ENCODE data around the gene SPATA1. TPM values are rescaled to one million over a fixed set of nuclear protein-coding genes. Genes with fewer than 3 reads are reported as not detected.

SPATA1 gene
- polyA plus RNA-seq, 1 of the 3 experiments (the other 2 are of a cell fraction) = 1.2 TPM

DNA sequence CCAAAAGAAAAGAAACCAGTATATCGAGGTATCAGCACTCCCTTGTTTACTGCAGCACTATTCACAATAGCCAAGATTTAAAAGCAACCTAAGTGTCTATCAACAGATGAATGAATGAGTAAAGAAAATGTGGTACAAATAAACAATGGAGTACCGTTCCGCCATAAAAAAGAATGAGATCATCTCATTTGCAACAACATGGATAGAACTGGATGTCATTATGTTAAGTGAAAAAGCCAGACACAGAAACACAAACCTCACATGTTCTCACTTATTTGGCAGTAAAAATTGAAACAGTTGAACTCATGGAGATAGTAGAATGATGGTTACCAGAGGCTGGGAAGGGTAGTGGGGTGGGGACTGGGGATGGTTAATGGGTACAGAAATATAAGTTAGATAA is 4.5 kb downstream of the SPATA1 start (continued):
- TF ChIP-seq, protein P1, sequence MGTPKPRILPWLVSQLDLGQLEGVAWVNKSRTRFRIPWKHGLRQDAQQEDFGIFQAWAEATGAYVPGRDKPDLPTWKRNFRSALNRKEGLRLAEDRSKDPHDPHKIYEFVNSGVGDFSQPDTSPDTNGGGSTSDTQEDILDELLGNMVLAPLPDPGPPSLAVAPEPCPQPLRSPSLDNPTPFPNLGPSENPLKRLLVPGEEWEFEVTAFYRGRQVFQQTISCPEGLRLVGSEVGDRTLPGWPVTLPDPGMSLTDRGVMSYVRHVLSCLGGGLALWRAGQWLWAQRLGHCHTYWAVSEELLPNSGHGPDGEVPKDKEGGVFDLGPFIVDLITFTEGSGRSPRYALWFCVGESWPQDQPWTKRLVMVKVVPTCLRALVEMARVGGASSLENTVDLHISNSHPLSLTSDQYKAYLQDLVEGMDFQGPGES (IDR thresholded peaks at IDR 0.05; ENCODE audit: low read depth, low read length) = no peak
- TF ChIP-seq FOXJ3 (CRISPR knock-in tag; IDR thresholded peaks at IDR 0.05) = no peak

DNA sequence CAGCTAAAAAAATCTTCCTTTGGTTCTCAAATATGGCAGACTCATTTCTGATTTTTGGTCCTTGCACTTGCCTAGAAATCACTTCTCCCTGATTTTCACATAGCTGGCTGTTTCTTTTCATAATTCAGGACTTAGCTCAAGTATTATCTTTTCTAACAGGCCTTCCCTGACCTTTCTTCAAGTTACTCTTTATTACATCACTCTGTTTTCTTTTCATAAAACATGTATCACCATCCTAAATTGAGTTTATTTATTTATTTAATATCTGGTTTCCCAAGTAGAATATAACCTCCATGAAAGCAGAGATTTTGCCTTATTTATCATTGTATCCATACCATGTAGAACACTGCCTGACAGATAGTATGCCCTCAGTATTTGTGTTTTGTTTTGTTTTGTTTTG is 18.4 kb downstream of the SPATA1 start:
- peaks cover 0 to 14% of the 10 kb centered on the region in 2 experiments for H3K36me3 ChIP-seq (replicated peaks in 1 of 2; ENCODE audit: control insufficient read depth in 1 of 2, insufficient read depth in 2 of 2, low read length in 1 of 2)
- TF ChIP-seq FOSL2 (IDR thresholded peaks at IDR 0.05; ENCODE audit: borderline replicate concordance, low read depth) (no peak), NRF1 (IDR thresholded peaks at IDR 0.05; ENCODE audit: low read depth, low read length) (no peak), NFIC (IDR thresholded peaks at IDR 0.05; ENCODE audit: borderline replicate concordance) (no peak), RXRA (IDR thresholded peaks at IDR 0.05; ENCODE audit: borderline replicate concordance, low read depth) (no peak), EZH2phosphoT487 (IDR thresholded peaks at IDR 0.05; ENCODE audit: borderline replicate concordance, low read depth) (no peak), GATA2 (CRISPR knock-in tag; IDR thresholded peaks at IDR 0.05) (no peak), GABPA (IDR thresholded peaks at IDR 0.05; ENCODE audit: low read depth) (no peak), CHD2 (IDR thresholded peaks at IDR 0.05; ENCODE audit: low read length, partially characterized antibody) (no peak), JUND (IDR thresholded peaks at IDR 0.05) (no peak), MXI1 (IDR thresholded peaks at IDR 0.05; ENCODE audit: low read depth, low read length) (no peak), FOXM1 (IDR thresholded peaks at IDR 0.05; ENCODE audit: low read depth) (no peak), TEAD4 (IDR thresholded peaks at IDR 0.05; ENCODE audit: borderline replicate concordance, insufficient read depth) (no peak), FOXJ3 (CRISPR knock-in tag; IDR thresholded peaks at IDR 0.05) (no peak), RAD21 (IDR thresholded peaks at IDR 0.05; ENCODE audit: low read length) (no peak)
- TF ChIP-seq, protein P2, sequence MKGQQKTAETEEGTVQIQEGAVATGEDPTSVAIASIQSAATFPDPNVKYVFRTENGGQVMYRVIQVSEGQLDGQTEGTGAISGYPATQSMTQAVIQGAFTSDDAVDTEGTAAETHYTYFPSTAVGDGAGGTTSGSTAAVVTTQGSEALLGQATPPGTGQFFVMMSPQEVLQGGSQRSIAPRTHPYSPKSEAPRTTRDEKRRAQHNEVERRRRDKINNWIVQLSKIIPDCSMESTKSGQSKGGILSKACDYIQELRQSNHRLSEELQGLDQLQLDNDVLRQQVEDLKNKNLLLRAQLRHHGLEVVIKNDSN (IDR thresholded peaks at IDR 0.05; ENCODE audit: borderline replicate concordance, low read depth) = no peak
- TF ChIP-seq, protein P1 (IDR thresholded peaks at IDR 0.05; ENCODE audit: low read depth, low read length) = no peak
- TF ChIP-seq, protein P3, sequence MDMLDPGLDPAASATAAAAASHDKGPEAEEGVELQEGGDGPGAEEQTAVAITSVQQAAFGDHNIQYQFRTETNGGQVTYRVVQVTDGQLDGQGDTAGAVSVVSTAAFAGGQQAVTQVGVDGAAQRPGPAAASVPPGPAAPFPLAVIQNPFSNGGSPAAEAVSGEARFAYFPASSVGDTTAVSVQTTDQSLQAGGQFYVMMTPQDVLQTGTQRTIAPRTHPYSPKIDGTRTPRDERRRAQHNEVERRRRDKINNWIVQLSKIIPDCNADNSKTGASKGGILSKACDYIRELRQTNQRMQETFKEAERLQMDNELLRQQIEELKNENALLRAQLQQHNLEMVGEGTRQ (IDR thresholded peaks at IDR 0.05; ENCODE audit: borderline replicate concordance, low read depth, low read length) = no peak
- TF ChIP-seq, protein P4, sequence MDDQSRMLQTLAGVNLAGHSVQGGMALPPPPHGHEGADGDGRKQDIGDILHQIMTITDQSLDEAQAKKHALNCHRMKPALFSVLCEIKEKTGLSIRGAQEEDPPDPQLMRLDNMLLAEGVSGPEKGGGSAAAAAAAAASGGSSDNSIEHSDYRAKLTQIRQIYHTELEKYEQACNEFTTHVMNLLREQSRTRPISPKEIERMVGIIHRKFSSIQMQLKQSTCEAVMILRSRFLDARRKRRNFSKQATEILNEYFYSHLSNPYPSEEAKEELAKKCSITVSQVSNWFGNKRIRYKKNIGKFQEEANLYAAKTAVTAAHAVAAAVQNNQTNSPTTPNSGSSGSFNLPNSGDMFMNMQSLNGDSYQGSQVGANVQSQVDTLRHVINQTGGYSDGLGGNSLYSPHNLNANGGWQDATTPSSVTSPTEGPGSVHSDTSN (IDR thresholded peaks at IDR 0.05) = no peak
- TF ChIP-seq, protein P5, sequence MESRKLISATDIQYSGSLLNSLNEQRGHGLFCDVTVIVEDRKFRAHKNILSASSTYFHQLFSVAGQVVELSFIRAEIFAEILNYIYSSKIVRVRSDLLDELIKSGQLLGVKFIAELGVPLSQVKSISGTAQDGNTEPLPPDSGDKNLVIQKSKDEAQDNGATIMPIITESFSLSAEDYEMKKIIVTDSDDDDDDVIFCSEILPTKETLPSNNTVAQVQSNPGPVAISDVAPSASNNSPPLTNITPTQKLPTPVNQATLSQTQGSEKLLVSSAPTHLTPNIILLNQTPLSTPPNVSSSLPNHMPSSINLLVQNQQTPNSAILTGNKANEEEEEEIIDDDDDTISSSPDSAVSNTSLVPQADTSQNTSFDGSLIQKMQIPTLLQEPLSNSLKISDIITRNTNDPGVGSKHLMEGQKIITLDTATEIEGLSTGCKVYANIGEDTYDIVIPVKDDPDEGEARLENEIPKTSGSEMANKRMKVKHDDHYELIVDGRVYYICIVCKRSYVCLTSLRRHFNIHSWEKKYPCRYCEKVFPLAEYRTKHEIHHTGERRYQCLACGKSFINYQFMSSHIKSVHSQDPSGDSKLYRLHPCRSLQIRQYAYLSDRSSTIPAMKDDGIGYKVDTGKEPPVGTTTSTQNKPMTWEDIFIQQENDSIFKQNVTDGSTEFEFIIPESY (IDR thresholded peaks at IDR 0.05; ENCODE audit: borderline replicate concordance, low read depth) = no peak
- H3K9me2 ChIP-seq = 0 out of 2 replicates have a peak, but pooled peaks cover 3% of the 10 kb centered on the region
- H3K4me2 ChIP-seq = no peak overlapping the region
- POLR2A ChIA-PET = no interaction called here
- no peak for DNase-seq
- no peaks in the 10 kb centered on the region for H3K4me1 ChIP-seq (ENCODE audit: control insufficient read depth in 1 of 2, insufficient read depth in 2 of 2, low read depth in 1 of 2, low read length in 1 of 2)
- H3K9ac ChIP-seq = no peak overlapping the region
- no peak overlapping the region for H2AFZ ChIP-seq (ENCODE audit: low read depth)
- H3K4me3 ChIP-seq (ENCODE audit: low read depth in 2 of 2, low read length in 1 of 2) = no peak overlapping the region
- H3K27ac ChIP-seq (ENCODE audit: low read depth in 2 of 2, low read length in 1 of 2) = no peak overlapping the region
- no peaks in the 10 kb centered on the region for H4K20me1 ChIP-seq (ENCODE audit: insufficient read depth)
- H3F3A ChIP-seq (replicated peaks; ENCODE audit: insufficient read depth) = no peaks in the 10 kb centered on the region
- CTCF ChIA-PET = interaction anchor here (1.3 kb wide), 1 partner anchor 17 kb away, joined by 3 read pairs; no protein-coding TSS in a partner anchor
- no peaks in the 10 kb centered on the region for H3K79me2 ChIP-seq (ENCODE audit: insufficient read depth)
- no peaks in the 10 kb centered on the region for H3K27me3 ChIP-seq (ENCODE audit: insufficient read depth)
- 0 out of 2 replicates have a peak, but pooled peaks cover 11% of the 10 kb centered on the region for H3K9me3 ChIP-seq
